ENCODE results near the gene FAM184A. TPM values are rescaled to one million over a fixed set of nuclear protein-coding genes. Genes with fewer than 3 reads are reported as not detected.
"Not testable (repeated sequence)": the region's sequence is repeated elsewhere in the genome, so short reads cannot be mapped to it uniquely, and the experiment has no call there.

Gene FAM184A
- total RNA-seq, 1 experiment from 2014 or later = 0.97 TPM

GRCh38 chr6:119122336-119122735, 43.9 kb upstream of the FAM184A start:
- Histone ChIP-seq H3K4me1 (ENCODE audit: insufficient read depth, low read length, poor library complexity, severe bottlenecking) (peaks cover 12% of the 10 kb centered on the region), H3K36me3 (ENCODE audit: insufficient read depth, low read length, poor library complexity, severe bottlenecking) (no peaks in the 10 kb centered on the region), H3K27ac (ENCODE audit: low read depth, low read length, poor library complexity, severe bottlenecking) (no peak overlapping the region), H3K9me3 (ENCODE audit: low read depth, low read length, poor library complexity, severe bottlenecking) (no peaks in the 10 kb centered on the region), H3K4me3 (ENCODE audit: low read depth, low read length, poor library complexity, severe bottlenecking) (no peak overlapping the region), H3K27me3 (replicated peaks; ENCODE audit: insufficient read depth, low read depth, low read length, poor library complexity) (peaks cover 3% of the 10 kb centered on the region)
- DNase-seq (ENCODE audit: low spot score) = peak; percentile 37
- no peak for TF ChIP-seq EZH2 (IDR thresholded peaks at IDR 0.05; ENCODE audit: borderline replicate concordance, low read depth, low read length, poor library complexity, severe bottlenecking)
- TF ChIP-seq CTCF (conservative IDR thresholded peaks at IDR 0.05; ENCODE audit: low read depth, low read length) = no peak
- CTCF ChIA-PET = interaction anchor here (0.6 kb wide), 1 partner anchor 1591 kb away, joined by 4 read pairs; no protein-coding TSS in a partner anchor
- POLR2A ChIA-PET (ENCODE audit: low non-redundant PET) = no interaction called here
- intact Hi-C loops (cut with micrococcal nuclease; ENCODE audit: unreplicated experiment) = no loop called here
- no TSS peak for BruUV-seq (replicated peaks)

GRCh38 chr6:119121367-119121766, 42.9 kb upstream of the FAM184A start:
- peaks cover 12% of the 10 kb centered on the region for H3K4me1 ChIP-seq (ENCODE audit: insufficient read depth, low read length, poor library complexity, severe bottlenecking)
- H3K27me3 ChIP-seq (replicated peaks; ENCODE audit: insufficient read depth, low read depth, low read length, poor library complexity) = peaks cover 7% of the 10 kb centered on the region
- no peak for TF ChIP-seq CTCF (conservative IDR thresholded peaks at IDR 0.05; ENCODE audit: low read depth, low read length)
- TF ChIP-seq EZH2 (IDR thresholded peaks at IDR 0.05; ENCODE audit: borderline replicate concordance, low read depth, low read length, poor library complexity, severe bottlenecking) = no peak
- BruUV-seq (replicated peaks) = no TSS peak
- CTCF ChIA-PET = no interaction called here
- H3K9me3 ChIP-seq (ENCODE audit: low read depth, low read length, poor library complexity, severe bottlenecking) = no peaks in the 10 kb centered on the region
- POLR2A ChIA-PET (ENCODE audit: low non-redundant PET) = no interaction called here
- H3K36me3 ChIP-seq (ENCODE audit: insufficient read depth, low read length, poor library complexity, severe bottlenecking) = no peaks in the 10 kb centered on the region
- intact Hi-C loops (cut with micrococcal nuclease; ENCODE audit: unreplicated experiment) = no loop called here
- DNase-seq (ENCODE audit: low spot score) = peak; percentile 26
- H3K27ac ChIP-seq (ENCODE audit: low read depth, low read length, poor library complexity, severe bottlenecking) = no peak overlapping the region
- H3K4me3 ChIP-seq (ENCODE audit: low read depth, low read length, poor library complexity, severe bottlenecking) = no peak overlapping the region

GRCh38 chr6:119119989-119120388, 41.5 kb upstream of the FAM184A start:
- DNase-seq (ENCODE audit: low spot score) = peak; percentile 59
- Histone ChIP-seq H3K36me3 (ENCODE audit: insufficient read depth, low read length, poor library complexity, severe bottlenecking) (no peaks in the 10 kb centered on the region), H3K4me3 (ENCODE audit: low read depth, low read length, poor library complexity, severe bottlenecking) (no peak overlapping the region), H3K9me3 (ENCODE audit: low read depth, low read length, poor library complexity, severe bottlenecking) (no peaks in the 10 kb centered on the region), H3K27ac (ENCODE audit: low read depth, low read length, poor library complexity, severe bottlenecking) (no peak overlapping the region), H3K27me3 (replicated peaks; ENCODE audit: insufficient read depth, low read depth, low read length, poor library complexity) (peaks cover 6% of the 10 kb centered on the region), H3K4me1 (ENCODE audit: insufficient read depth, low read length, poor library complexity, severe bottlenecking) (peaks cover 12% of the 10 kb centered on the region)
- no TSS peak for BruUV-seq (replicated peaks)
- intact Hi-C loops (cut with micrococcal nuclease; ENCODE audit: unreplicated experiment) = loop anchor here (10.0 kb wide), 1 partner anchor 835 kb away; no protein-coding TSS in a partner anchor
- ChIA-PET CTCF (no interaction called here), POLR2A (ENCODE audit: low non-redundant PET) (no interaction called here)
- TF ChIP-seq EZH2 (IDR thresholded peaks at IDR 0.05; ENCODE audit: borderline replicate concordance, low read depth, low read length, poor library complexity, severe bottlenecking) (no peak), CTCF (conservative IDR thresholded peaks at IDR 0.05; ENCODE audit: low read depth, low read length) (no peak)

GRCh38 chr6:119119062-119119461, 40.6 kb upstream of the FAM184A start:
- BruUV-seq (replicated peaks); H3K9me3 ChIP-seq (ENCODE audit: low read depth, low read length, poor library complexity, severe bottlenecking); H3K27ac ChIP-seq (ENCODE audit: low read depth, low read length, poor library complexity, severe bottlenecking); H3K27me3 ChIP-seq (replicated peaks; ENCODE audit: insufficient read depth, low read depth, low read length, poor library complexity); POLR2A ChIA-PET (ENCODE audit: low non-redundant PET); DNase-seq (ENCODE audit: low spot score); H3K36me3 ChIP-seq (ENCODE audit: insufficient read depth, low read length, poor library complexity, severe bottlenecking); CTCF ChIA-PET; H3K4me3 ChIP-seq (ENCODE audit: low read depth, low read length, poor library complexity, severe bottlenecking): not testable (repeated sequence)
- intact Hi-C loops (cut with micrococcal nuclease; ENCODE audit: unreplicated experiment) = loop anchor here (10.0 kb wide), 1 partner anchor 834 kb away; no protein-coding TSS in a partner anchor
- peaks cover 12% of the 10 kb centered on the region for H3K4me1 ChIP-seq (ENCODE audit: insufficient read depth, low read length, poor library complexity, severe bottlenecking)
